ENCODE data around the gene LARP1. TPM values are rescaled to one million over a fixed set of nuclear protein-coding genes. Genes with fewer than 3 reads are reported as not detected.

The LARP1 gene
- total RNA-seq, 1 donor from 2014 or later: 231 TPM

DNA sequence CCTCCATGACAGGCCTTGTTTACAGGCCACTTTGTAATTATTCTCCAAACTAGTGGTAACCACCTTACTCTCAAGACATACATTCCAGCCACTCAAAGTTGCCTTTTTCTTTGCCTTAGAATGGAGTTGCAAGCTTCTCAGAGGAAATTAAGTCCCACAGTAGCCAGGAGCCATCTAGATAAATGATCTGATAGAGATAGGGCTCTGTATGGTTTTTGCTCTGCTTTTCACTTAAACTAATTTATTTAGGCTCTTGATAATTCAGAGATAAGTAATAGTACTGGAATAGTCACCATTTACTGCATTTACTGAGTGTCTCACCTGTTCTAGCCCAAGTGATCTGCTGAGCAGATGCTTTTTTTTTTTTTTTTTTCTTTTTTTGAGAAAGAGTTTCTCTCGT lies 7.5 kb downstream of the LARP1 start:
- H3K27me3 Mint-ChIP-seq: no peaks in the 10 kb centered on the region
- no peak overlapping the region for H3K27ac Mint-ChIP-seq
- ChIA-PET POLR2A (no interaction called here), CTCF (no interaction called here)
- DNase-seq (no peak), ATAC-seq (ENCODE audit: low read depth) (no peak)
- no peaks in the 10 kb centered on the region for H3K9me3 Mint-ChIP-seq
- TF ChIP-seq, protein P1, sequence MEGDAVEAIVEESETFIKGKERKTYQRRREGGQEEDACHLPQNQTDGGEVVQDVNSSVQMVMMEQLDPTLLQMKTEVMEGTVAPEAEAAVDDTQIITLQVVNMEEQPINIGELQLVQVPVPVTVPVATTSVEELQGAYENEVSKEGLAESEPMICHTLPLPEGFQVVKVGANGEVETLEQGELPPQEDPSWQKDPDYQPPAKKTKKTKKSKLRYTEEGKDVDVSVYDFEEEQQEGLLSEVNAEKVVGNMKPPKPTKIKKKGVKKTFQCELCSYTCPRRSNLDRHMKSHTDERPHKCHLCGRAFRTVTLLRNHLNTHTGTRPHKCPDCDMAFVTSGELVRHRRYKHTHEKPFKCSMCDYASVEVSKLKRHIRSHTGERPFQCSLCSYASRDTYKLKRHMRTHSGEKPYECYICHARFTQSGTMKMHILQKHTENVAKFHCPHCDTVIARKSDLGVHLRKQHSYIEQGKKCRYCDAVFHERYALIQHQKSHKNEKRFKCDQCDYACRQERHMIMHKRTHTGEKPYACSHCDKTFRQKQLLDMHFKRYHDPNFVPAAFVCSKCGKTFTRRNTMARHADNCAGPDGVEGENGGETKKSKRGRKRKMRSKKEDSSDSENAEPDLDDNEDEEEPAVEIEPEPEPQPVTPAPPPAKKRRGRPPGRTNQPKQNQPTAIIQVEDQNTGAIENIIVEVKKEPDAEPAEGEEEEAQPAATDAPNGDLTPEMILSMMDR (IDR thresholded peaks at IDR 0.05): no peak
- no peak overlapping the region for H3K4me3 Mint-ChIP-seq
- H3K4me1 Mint-ChIP-seq: peaks cover 85% of the 10 kb centered on the region
- intact Hi-C loops (cut with micrococcal nuclease): no loop called here
- peaks cover 9% of the 10 kb centered on the region for H3K36me3 Mint-ChIP-seq (ENCODE audit: low read depth)

DNA sequence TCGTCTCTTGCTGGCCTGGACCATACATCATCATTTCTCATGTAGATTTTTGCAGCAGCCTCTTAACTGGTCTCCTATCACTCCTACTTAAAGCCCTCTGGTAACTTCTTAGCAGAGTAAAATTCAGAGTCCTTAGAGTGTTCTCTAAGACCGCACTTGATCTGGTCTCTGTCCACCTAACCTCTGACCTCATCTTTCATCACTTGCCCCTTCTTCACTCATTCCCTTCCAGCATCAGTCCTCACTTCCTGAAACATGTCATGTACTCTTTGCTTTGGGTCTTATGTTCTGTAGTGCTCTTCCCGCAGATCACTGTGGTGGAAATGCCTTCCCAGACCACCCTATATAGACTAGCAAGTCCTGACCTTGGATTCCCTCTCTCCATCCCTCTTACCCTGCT lies 9.8 kb downstream of the LARP1 start:
- Mint-ChIP-seq H3K4me3 (no peak overlapping the region), H3K27ac (no peak overlapping the region), H3K9me3 (no peaks in the 10 kb centered on the region), H3K27me3 (no peaks in the 10 kb centered on the region), H3K4me1 (peaks cover 82% of the 10 kb centered on the region), H3K36me3 (ENCODE audit: low read depth) (peaks cover 9% of the 10 kb centered on the region)
- TF ChIP-seq, protein P1 (IDR thresholded peaks at IDR 0.05): no peak
- no peak for DNase-seq
- ChIA-PET CTCF (interaction anchor here (0.6 kb wide), 1 partner anchor 16 kb away, joined by 4 read pairs; no protein-coding TSS in a partner anchor), POLR2A (no interaction called here)
- no peak for ATAC-seq (ENCODE audit: low read depth)
- intact Hi-C loops (cut with micrococcal nuclease): no loop called here

DNA sequence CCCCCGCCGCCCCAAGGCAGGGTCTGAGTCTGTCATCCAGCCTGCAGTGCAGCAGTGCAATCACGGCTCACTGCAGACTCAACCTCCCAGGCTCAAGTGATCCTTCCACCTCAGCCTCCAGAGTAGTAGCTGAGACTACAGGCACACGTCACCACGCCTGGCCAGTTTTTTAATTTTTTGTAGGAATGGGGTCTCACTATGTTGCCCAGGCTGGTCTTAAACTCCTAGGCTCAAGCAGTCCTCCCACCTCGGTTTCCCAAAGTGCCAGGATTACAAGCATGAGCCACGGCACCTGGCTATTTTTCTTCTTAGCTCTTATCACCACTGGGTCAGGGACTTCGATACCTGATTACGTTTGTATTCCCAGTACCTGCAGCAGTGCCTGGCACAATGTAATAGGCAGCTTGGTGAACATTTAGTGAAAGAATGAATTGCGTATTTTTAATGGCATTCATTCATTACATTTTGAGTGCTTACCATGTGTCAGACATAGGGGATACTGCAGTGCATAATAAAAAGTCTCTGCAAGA lies 10.3 kb downstream of the LARP1 start:
- Mint-ChIP-seq H3K27ac (no peak overlapping the region), H3K9me3 (no peaks in the 10 kb centered on the region), H3K27me3 (no peaks in the 10 kb centered on the region), H3K36me3 (ENCODE audit: low read depth) (peaks cover 9% of the 10 kb centered on the region), H3K4me3 (no peak overlapping the region), H3K4me1 (peaks cover 82% of the 10 kb centered on the region)
- ATAC-seq (ENCODE audit: low read depth): no peak
- CTCF ChIA-PET: no interaction called here
- POLR2A ChIA-PET: interaction anchor here (1.1 kb wide), 1 partner anchor 10 kb away, joined by 3 read pairs; no protein-coding TSS in a partner anchor
- TF ChIP-seq, protein P1 (IDR thresholded peaks at IDR 0.05): no peak
- no peak for DNase-seq
- intact Hi-C loops (cut with micrococcal nuclease): no loop called here

DNA sequence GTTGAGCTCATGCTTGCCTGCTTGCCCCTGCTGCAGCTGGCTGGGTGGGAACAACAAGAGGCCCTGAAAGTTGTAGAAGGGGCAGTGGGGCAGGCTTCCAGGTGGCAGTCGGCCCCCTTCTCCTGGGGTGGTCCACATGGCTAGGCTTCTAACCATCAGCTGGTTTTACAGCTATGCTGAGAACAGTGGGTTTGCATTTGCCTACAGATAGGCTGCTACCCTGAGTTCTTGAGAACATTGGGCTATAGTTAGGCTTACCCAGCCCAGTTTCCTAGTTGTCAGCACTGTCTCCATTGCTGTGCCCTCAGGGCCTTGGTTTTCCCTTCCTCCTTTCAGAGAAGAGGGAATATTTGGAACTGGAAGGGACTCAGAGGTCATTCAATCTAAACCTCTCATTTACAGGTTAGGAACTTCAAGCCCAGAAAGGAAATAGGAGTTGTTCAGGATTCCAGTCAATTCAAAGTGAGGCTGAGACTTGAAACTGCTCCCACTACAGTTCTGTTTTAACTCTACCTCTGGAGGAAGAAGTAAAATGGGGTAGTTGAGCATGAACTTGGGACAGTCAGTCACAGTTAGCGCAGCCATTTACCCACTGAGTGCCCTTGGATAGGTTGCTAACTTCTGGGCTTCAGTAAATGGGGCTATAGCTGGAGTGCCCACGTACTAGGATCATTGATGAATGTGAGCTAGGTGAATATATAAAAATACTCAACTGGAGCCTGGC lies 11.5 kb downstream of the LARP1 start:
- H3K27ac Mint-ChIP-seq: peak overlapping the region; percentile 53
- peaks cover 82% of the 10 kb centered on the region for H3K4me1 Mint-ChIP-seq
- DNase-seq (no peak), ATAC-seq (ENCODE audit: low read depth) (no peak)
- H3K27me3 Mint-ChIP-seq: no peaks in the 10 kb centered on the region
- intact Hi-C loops (cut with micrococcal nuclease): loop anchor here (1.0 to 2.0 kb wide), 2 partner anchors 8 to 16 kb away; no protein-coding TSS in a partner anchor
- CTCF ChIA-PET: no interaction called here
- POLR2A ChIA-PET: interaction anchor here (1.0 to 1.1 kb wide), 2 partner anchors 9 to 11 kb away, joined by 3 read pairs; no protein-coding TSS in a partner anchor
- peaks cover 13% of the 10 kb centered on the region for H3K36me3 Mint-ChIP-seq (ENCODE audit: low read depth)
- peak overlapping the region; percentile 41 for H3K4me3 Mint-ChIP-seq
- H3K9me3 Mint-ChIP-seq: no peaks in the 10 kb centered on the region
- TF ChIP-seq, protein P1 (IDR thresholded peaks at IDR 0.05): no peak

DNA sequence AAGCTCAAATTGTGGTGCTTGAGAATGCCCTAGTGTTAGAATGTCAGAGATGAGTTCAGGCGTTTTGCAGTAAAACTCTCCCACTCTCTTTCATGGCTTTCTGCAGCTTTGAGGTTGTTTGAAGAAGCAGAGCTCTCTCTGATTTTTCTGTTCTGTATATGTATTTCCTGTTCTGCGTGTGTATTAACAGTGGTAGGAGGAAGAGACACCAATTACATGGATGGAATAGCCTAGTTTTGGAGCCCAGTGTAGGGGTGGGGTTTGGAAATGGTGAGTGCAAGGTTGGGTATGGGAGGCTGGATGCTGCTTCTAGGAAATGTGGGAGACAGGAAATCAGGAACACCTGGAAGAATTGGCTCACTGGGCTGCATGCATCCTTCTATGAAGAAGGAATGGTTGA lies 12.4 kb downstream of the LARP1 start:
- H3K9me3 Mint-ChIP-seq: no peaks in the 10 kb centered on the region
- H3K36me3 Mint-ChIP-seq (ENCODE audit: low read depth): peaks cover 15% of the 10 kb centered on the region
- H3K27ac Mint-ChIP-seq: peak overlapping the region; percentile 37
- H3K4me3 Mint-ChIP-seq: peak overlapping the region; percentile 36
- no peaks in the 10 kb centered on the region for H3K27me3 Mint-ChIP-seq
- POLR2A ChIA-PET: interaction anchor here (1.0 kb wide), 1 partner anchor 10 kb away, joined by 3 read pairs; no protein-coding TSS in a partner anchor
- CTCF ChIA-PET: no interaction called here
- TF ChIP-seq, protein P1 (IDR thresholded peaks at IDR 0.05): no peak
- ATAC-seq (ENCODE audit: low read depth) (peak; percentile 25), DNase-seq (no peak)
- H3K4me1 Mint-ChIP-seq: peaks cover 76% of the 10 kb centered on the region
- intact Hi-C loops (cut with micrococcal nuclease): loop anchor here (1.0 to 2.0 kb wide), 2 partner anchors 9 to 15 kb away; no protein-coding TSS in a partner anchor
